GM12891 (cell line): Measurements from ENCODE around the gene GFRA1.

Experiments
- POLR2A ChIP-seq: IDR thresholded peaks from 2 replicates; pipeline ENCODE4 v1.6.1; 2011; ENCODE audit warnings: low read depth, low read length, control low read depth
- POLR2AphosphoS5 ChIP-seq: IDR thresholded peaks from 2 replicates; pipeline ENCODE4 v1.6.1; 2011; ENCODE audit warnings: low read depth, low read length, control low read depth
- TAF1 ChIP-seq: IDR thresholded peaks from 2 replicates; pipeline ENCODE4 v1.6.1; 2011; ENCODE audit warnings: low read depth, low read length, control low read depth

DNA sequence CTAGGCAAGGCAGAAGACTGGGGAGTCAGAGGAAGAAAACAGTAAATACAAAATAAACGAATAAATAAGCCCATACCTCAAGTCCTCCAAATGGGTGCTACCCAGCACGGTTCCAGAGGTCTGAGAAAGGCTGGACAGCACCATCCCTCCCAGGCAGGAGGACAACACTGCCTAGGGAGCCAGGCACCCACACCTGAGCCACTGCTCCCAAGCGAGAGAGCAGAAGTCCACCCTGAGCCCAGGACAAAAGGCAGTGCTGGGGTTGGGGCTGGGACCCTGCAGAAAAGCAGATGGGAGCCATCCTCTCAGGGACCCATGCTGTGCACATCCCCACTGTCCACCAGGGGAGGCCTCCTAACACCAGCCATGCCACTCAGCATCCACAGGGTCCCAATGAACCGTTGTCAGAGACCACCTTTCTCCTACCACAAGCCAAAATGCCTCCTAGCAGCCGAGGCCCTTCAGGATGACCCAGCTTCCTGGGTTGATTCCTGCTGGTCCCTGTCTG lies 16.2 kb downstream of the GFRA1 start:
- TF ChIP-seq TAF1 (no peak), POLR2AphosphoS5 (no peak), POLR2A (no peak)
